ENCODE measurements around the gene KIF26B.

KIF26B gene

GRCh38 chr1:245388687-245389086 is 233.9 kb downstream of the KIF26B start:
- whole genome bisulfite sequencing (ENCODE audit: extremely low coverage, insufficient coverage, low lambda C conversion rate) = no CpG with 5 or more reads among the region's 3 CpGs
- no peaks in the 10 kb centered on the region for H3K79me2 ChIP-seq (ENCODE audit: control insufficient read depth, insufficient read depth, low read length)
- H2BK15ac ChIP-seq (replicated peaks; ENCODE audit: low read depth) = no peak overlapping the region
- no peaks in the 10 kb centered on the region for H3K79me1 ChIP-seq (ENCODE audit: low read length)
- no peak overlapping the region for H4K5ac ChIP-seq (ENCODE audit: low read length)
- H3K9ac ChIP-seq (ENCODE audit: low read length) = no peak overlapping the region
- no peaks in the 10 kb centered on the region for H3K27me3 ChIP-seq (ENCODE audit: insufficient read depth, low read length, poor library complexity)
- no peak overlapping the region for H3K27ac ChIP-seq (ENCODE audit: low read depth, low read length)
- H3K4me2 ChIP-seq (ENCODE audit: low read length) = no peak overlapping the region
- H4K8ac ChIP-seq (ENCODE audit: low read depth, low read length) = no peak overlapping the region
- no peak overlapping the region for H2BK120ac ChIP-seq (ENCODE audit: low read depth, low read length)
- no peak overlapping the region for H3K56ac ChIP-seq (ENCODE audit: low read length)
- no peak overlapping the region for H3K18ac ChIP-seq (ENCODE audit: low read length)
- no peak overlapping the region for H3K4me3 ChIP-seq (ENCODE audit: low read length)
- H3K36me3 ChIP-seq (ENCODE audit: control insufficient read depth, insufficient read depth, low read length) = no peaks in the 10 kb centered on the region
- no peaks in the 10 kb centered on the region for H3K4me1 ChIP-seq (ENCODE audit: control insufficient read depth, low read depth, low read length)
- no peak overlapping the region for H2AK5ac ChIP-seq (ENCODE audit: low read length)
- DNase-seq = no peak
- H3K4ac ChIP-seq (ENCODE audit: low read depth, low read length) = no peak overlapping the region
- H2BK5ac ChIP-seq (ENCODE audit: low read length) = no peak overlapping the region
- H3K23ac ChIP-seq (ENCODE audit: low read length) = no peak overlapping the region

- Histone ChIP-seq H2BK15ac (replicated peaks; ENCODE audit: low read depth) (no peak overlapping the region), H3K56ac (ENCODE audit: low read length) (no peak overlapping the region), H3K79me2 (ENCODE audit: control insufficient read depth, insufficient read depth, low read length) (no peaks in the 10 kb centered on the region), H3K36me3 (ENCODE audit: control insufficient read depth, insufficient read depth, low read length) (no peaks in the 10 kb centered on the region), H2AK5ac (ENCODE audit: low read length) (no peak overlapping the region), H3K9ac (ENCODE audit: low read length) (no peak overlapping the region), H2BK120ac (ENCODE audit: low read depth, low read length) (no peak overlapping the region), H3K27me3 (ENCODE audit: insufficient read depth, low read length, poor library complexity) (no peaks in the 10 kb centered on the region), H3K4me3 (ENCODE audit: low read length) (no peak overlapping the region), H3K79me1 (ENCODE audit: low read length) (no peaks in the 10 kb centered on the region), H2BK5ac (ENCODE audit: low read length) (no peak overlapping the region), H3K4me1 (ENCODE audit: control insufficient read depth, low read depth, low read length) (no peaks in the 10 kb centered on the region), H3K18ac (ENCODE audit: low read length) (no peak overlapping the region), H4K5ac (ENCODE audit: low read length) (no peak overlapping the region), H4K8ac (ENCODE audit: low read depth, low read length) (no peak overlapping the region), H3K23ac (ENCODE audit: low read length) (no peak overlapping the region), H3K27ac (ENCODE audit: low read depth, low read length) (no peak overlapping the region), H3K4ac (ENCODE audit: low read depth, low read length) (no peak overlapping the region), H3K4me2 (ENCODE audit: low read length) (no peak overlapping the region)
- DNase-seq = no peak
- whole genome bisulfite sequencing (ENCODE audit: extremely low coverage, insufficient coverage, low lambda C conversion rate) = no CpG with 5 or more reads among the region's 7 CpGs
Observed at GRCh38 chr1:245389873-245390272, 235.1 kb downstream of the KIF26B start.

GRCh38 chr1:245390975-245391374 is 236.2 kb downstream of the KIF26B start:
- Histone ChIP-seq H2BK15ac (replicated peaks; ENCODE audit: low read depth) (no peak overlapping the region), H3K56ac (ENCODE audit: low read length) (no peak overlapping the region), H2BK5ac (ENCODE audit: low read length) (no peak overlapping the region), H3K27ac (ENCODE audit: low read depth, low read length) (no peak overlapping the region), H3K79me1 (ENCODE audit: low read length) (no peaks in the 10 kb centered on the region), H3K23ac (ENCODE audit: low read length) (no peak overlapping the region), H3K4me3 (ENCODE audit: low read length) (no peak overlapping the region), H2AK5ac (ENCODE audit: low read length) (no peak overlapping the region), H3K79me2 (ENCODE audit: control insufficient read depth, insufficient read depth, low read length) (no peaks in the 10 kb centered on the region), H2BK120ac (ENCODE audit: low read depth, low read length) (no peak overlapping the region), H4K5ac (ENCODE audit: low read length) (no peak overlapping the region), H4K8ac (ENCODE audit: low read depth, low read length) (no peak overlapping the region), H3K4me2 (ENCODE audit: low read length) (no peak overlapping the region), H3K9ac (ENCODE audit: low read length) (no peak overlapping the region), H3K4me1 (ENCODE audit: control insufficient read depth, low read depth, low read length) (no peaks in the 10 kb centered on the region), H3K27me3 (ENCODE audit: insufficient read depth, low read length, poor library complexity) (no peaks in the 10 kb centered on the region), H3K36me3 (ENCODE audit: control insufficient read depth, insufficient read depth, low read length) (no peaks in the 10 kb centered on the region), H3K18ac (ENCODE audit: low read length) (no peak overlapping the region), H3K4ac (ENCODE audit: low read depth, low read length) (no peak overlapping the region)
- no CpG with 5 or more reads among the region's 1 CpG for WGBS (ENCODE audit: extremely low coverage, insufficient coverage, low lambda C conversion rate)
- no peak for DNase-seq

- no CpG with 5 or more reads among the region's 3 CpGs for WGBS (ENCODE audit: extremely low coverage, insufficient coverage, low lambda C conversion rate)
- H3K27ac ChIP-seq (ENCODE audit: low read depth, low read length) = no peak overlapping the region
- H3K56ac ChIP-seq (ENCODE audit: low read length) = no peak overlapping the region
Observed at GRCh38 chr1:245393694-245394093, 238.9 kb downstream of the KIF26B start.

GRCh38 chr1:245395680-245396079 is 240.9 kb downstream of the KIF26B start:
- no CpG with 5 or more reads among the region's 4 CpGs for WGBS (ENCODE audit: extremely low coverage, insufficient coverage, low lambda C conversion rate)
- Histone ChIP-seq H3K79me1 (ENCODE audit: low read length) (no peaks in the 10 kb centered on the region), H3K9ac (ENCODE audit: low read length) (no peak overlapping the region), H3K18ac (ENCODE audit: low read length) (no peak overlapping the region), H2BK5ac (ENCODE audit: low read length) (no peak overlapping the region), H2BK120ac (ENCODE audit: low read depth, low read length) (no peak overlapping the region), H3K4me2 (ENCODE audit: low read length) (no peak overlapping the region), H3K23ac (ENCODE audit: low read length) (no peak overlapping the region), H4K8ac (ENCODE audit: low read depth, low read length) (no peak overlapping the region), H3K27me3 (ENCODE audit: insufficient read depth, low read length, poor library complexity) (no peaks in the 10 kb centered on the region), H3K4ac (ENCODE audit: low read depth, low read length) (no peak overlapping the region), H3K79me2 (ENCODE audit: control insufficient read depth, insufficient read depth, low read length) (no peaks in the 10 kb centered on the region), H2BK15ac (replicated peaks; ENCODE audit: low read depth) (no peak overlapping the region), H3K27ac (ENCODE audit: low read depth, low read length) (no peak overlapping the region), H3K36me3 (ENCODE audit: control insufficient read depth, insufficient read depth, low read length) (no peaks in the 10 kb centered on the region), H3K4me3 (ENCODE audit: low read length) (no peak overlapping the region), H3K4me1 (ENCODE audit: control insufficient read depth, low read depth, low read length) (no peaks in the 10 kb centered on the region), H3K56ac (ENCODE audit: low read length) (no peak overlapping the region), H4K5ac (ENCODE audit: low read length) (no peak overlapping the region), H2AK5ac (ENCODE audit: low read length) (no peak overlapping the region)
- no peak for DNase-seq

More at GRCh38 chr1:245393694-245394093, 238.9 kb downstream of the KIF26B start:
- no peak overlapping the region for H3K4me2 ChIP-seq (ENCODE audit: low read length)
- H3K79me2 ChIP-seq (ENCODE audit: control insufficient read depth, insufficient read depth, low read length) = no peaks in the 10 kb centered on the region
- H2BK120ac ChIP-seq (ENCODE audit: low read depth, low read length) = no peak overlapping the region
- no peaks in the 10 kb centered on the region for H3K79me1 ChIP-seq (ENCODE audit: low read length)
- no peaks in the 10 kb centered on the region for H3K4me1 ChIP-seq (ENCODE audit: control insufficient read depth, low read depth, low read length)
- H4K8ac ChIP-seq (ENCODE audit: low read depth, low read length) = no peak overlapping the region
- no peak overlapping the region for H3K4me3 ChIP-seq (ENCODE audit: low read length)
- H2AK5ac ChIP-seq (ENCODE audit: low read length) = no peak overlapping the region
- no peaks in the 10 kb centered on the region for H3K36me3 ChIP-seq (ENCODE audit: control insufficient read depth, insufficient read depth, low read length)
- H2BK5ac ChIP-seq (ENCODE audit: low read length) = no peak overlapping the region
- H3K4ac ChIP-seq (ENCODE audit: low read depth, low read length) = no peak overlapping the region
- H3K9ac ChIP-seq (ENCODE audit: low read length) = no peak overlapping the region
- no peaks in the 10 kb centered on the region for H3K27me3 ChIP-seq (ENCODE audit: insufficient read depth, low read length, poor library complexity)
- DNase-seq = no peak
- H2BK15ac ChIP-seq (replicated peaks; ENCODE audit: low read depth) = no peak overlapping the region
- no peak overlapping the region for H3K23ac ChIP-seq (ENCODE audit: low read length)
- H3K18ac ChIP-seq (ENCODE audit: low read length) = no peak overlapping the region
- H4K5ac ChIP-seq (ENCODE audit: low read length) = no peak overlapping the region

GRCh38 chr1:245396615-245397014 is 241.8 kb downstream of the KIF26B start:
- no peaks in the 10 kb centered on the region for H3K36me3 ChIP-seq (ENCODE audit: control insufficient read depth, insufficient read depth, low read length)
- H3K56ac ChIP-seq (ENCODE audit: low read length) = no peak overlapping the region
- H3K4me3 ChIP-seq (ENCODE audit: low read length) = no peak overlapping the region
- no peak overlapping the region for H2BK15ac ChIP-seq (replicated peaks; ENCODE audit: low read depth)
- no peak overlapping the region for H3K27ac ChIP-seq (ENCODE audit: low read depth, low read length)
- no peak overlapping the region for H3K4me2 ChIP-seq (ENCODE audit: low read length)
- H2BK120ac ChIP-seq (ENCODE audit: low read depth, low read length) = no peak overlapping the region
- no peak overlapping the region for H4K8ac ChIP-seq (ENCODE audit: low read depth, low read length)
- H3K18ac ChIP-seq (ENCODE audit: low read length) = no peak overlapping the region
- no peak overlapping the region for H3K9ac ChIP-seq (ENCODE audit: low read length)
- H2BK5ac ChIP-seq (ENCODE audit: low read length) = no peak overlapping the region
- H3K23ac ChIP-seq (ENCODE audit: low read length) = no peak overlapping the region
- no peak for DNase-seq
- H3K27me3 ChIP-seq (ENCODE audit: insufficient read depth, low read length, poor library complexity) = no peaks in the 10 kb centered on the region
- no peaks in the 10 kb centered on the region for H3K4me1 ChIP-seq (ENCODE audit: control insufficient read depth, low read depth, low read length)
- H2AK5ac ChIP-seq (ENCODE audit: low read length) = no peak overlapping the region
- H4K5ac ChIP-seq (ENCODE audit: low read length) = no peak overlapping the region
- WGBS (ENCODE audit: extremely low coverage, insufficient coverage, low lambda C conversion rate) = no CpG with 5 or more reads among the region's 2 CpGs
- no peak overlapping the region for H3K4ac ChIP-seq (ENCODE audit: low read depth, low read length)
- no peaks in the 10 kb centered on the region for H3K79me1 ChIP-seq (ENCODE audit: low read length)
- H3K79me2 ChIP-seq (ENCODE audit: control insufficient read depth, insufficient read depth, low read length) = no peaks in the 10 kb centered on the region

All from mesendoderm (in vitro differentiated cells).